C4-2B (cell line): ENCODE results near the gene EEF1E1.

Experiments used
- ZFX ChIP-seq: fragments of 450-650 bp; IDR thresholded peaks from 2 replicates; pipeline ENCODE4 v1.6.1; 2017
- TF ChIP-seq, protein P1 (sequence below): fragments of 450-650 bp; conservative IDR thresholded peaks from 2 replicates; pipeline ENCODE4 v1.5.1; 2017; ENCODE audit warnings: mild to moderate bottlenecking

GRCh38 chr6:8139451-8139850 is 37.1 kb upstream of the EEF1E1 start:
- TF ChIP-seq, protein P1, sequence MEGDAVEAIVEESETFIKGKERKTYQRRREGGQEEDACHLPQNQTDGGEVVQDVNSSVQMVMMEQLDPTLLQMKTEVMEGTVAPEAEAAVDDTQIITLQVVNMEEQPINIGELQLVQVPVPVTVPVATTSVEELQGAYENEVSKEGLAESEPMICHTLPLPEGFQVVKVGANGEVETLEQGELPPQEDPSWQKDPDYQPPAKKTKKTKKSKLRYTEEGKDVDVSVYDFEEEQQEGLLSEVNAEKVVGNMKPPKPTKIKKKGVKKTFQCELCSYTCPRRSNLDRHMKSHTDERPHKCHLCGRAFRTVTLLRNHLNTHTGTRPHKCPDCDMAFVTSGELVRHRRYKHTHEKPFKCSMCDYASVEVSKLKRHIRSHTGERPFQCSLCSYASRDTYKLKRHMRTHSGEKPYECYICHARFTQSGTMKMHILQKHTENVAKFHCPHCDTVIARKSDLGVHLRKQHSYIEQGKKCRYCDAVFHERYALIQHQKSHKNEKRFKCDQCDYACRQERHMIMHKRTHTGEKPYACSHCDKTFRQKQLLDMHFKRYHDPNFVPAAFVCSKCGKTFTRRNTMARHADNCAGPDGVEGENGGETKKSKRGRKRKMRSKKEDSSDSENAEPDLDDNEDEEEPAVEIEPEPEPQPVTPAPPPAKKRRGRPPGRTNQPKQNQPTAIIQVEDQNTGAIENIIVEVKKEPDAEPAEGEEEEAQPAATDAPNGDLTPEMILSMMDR = no peak
- TF ChIP-seq ZFX = no peak
